Measurements from ENCODE around the gene SLIT3.
"Not testable (repeated sequence)": the region's sequence is repeated elsewhere in the genome, so short reads cannot be mapped to it uniquely, and the experiment has no call there.

The SLIT3 gene

GRCh38 chr5:169216866-169217265 lies 84.1 kb downstream of the SLIT3 start:
- DNase-seq, result no peak

- DNase-seq, result no peak
Observed at GRCh38 chr5:169213479-169213878, 87.5 kb downstream of the SLIT3 start.

GRCh38 chr5:169211761-169212160 lies 89.2 kb downstream of the SLIT3 start:
- not testable (repeated sequence) for DNase-seq

GRCh38 chr5:169204788-169205400 lies 96.0 kb downstream of the SLIT3 start:
- DNase-seq, result no peak

GRCh38 chr5:169202969-169203368 lies 98.0 kb downstream of the SLIT3 start:
- no peak for DNase-seq

GRCh38 chr5:169201597-169201996 lies 99.3 kb downstream of the SLIT3 start:
- DNase-seq, result no peak

- DNase-seq, result no peak
Observed at GRCh38 chr5:169200125-169200778, 100.7 kb downstream of the SLIT3 start.

GRCh38 chr5:169197343-169197742 lies 103.6 kb downstream of the SLIT3 start:
- no peak for DNase-seq

- DNase-seq, result no peak
Observed at GRCh38 chr5:169196059-169196458, 104.9 kb downstream of the SLIT3 start.

GRCh38 chr5:169195601-169196000 lies 105.3 kb downstream of the SLIT3 start:
- DNase-seq, result no peak

GRCh38 chr5:169192536-169192935 lies 108.4 kb downstream of the SLIT3 start:
- DNase-seq, result no peak

- DNase-seq, result no peak
Observed at GRCh38 chr5:169190849-169191248, 110.1 kb downstream of the SLIT3 start.

- DNase-seq, result no peak
Observed at GRCh38 chr5:169185626-169186025, 115.3 kb downstream of the SLIT3 start.

GRCh38 chr5:169183576-169183975 lies 117.4 kb downstream of the SLIT3 start:
- no peak for DNase-seq

- no peak for DNase-seq
Observed at GRCh38 chr5:169182797-169183196, 118.1 kb downstream of the SLIT3 start.

- DNase-seq, result no peak
Observed at GRCh38 chr5:169181814-169182213, 119.1 kb downstream of the SLIT3 start.

GRCh38 chr5:169178754-169179153 lies 122.2 kb downstream of the SLIT3 start:
- no peak for DNase-seq

- no peak for DNase-seq
Observed at GRCh38 chr5:169178274-169178673, 122.7 kb downstream of the SLIT3 start.

GRCh38 chr5:169176709-169177694 lies 123.9 kb downstream of the SLIT3 start:
- no peak for DNase-seq

GRCh38 chr5:169175733-169176132 lies 125.2 kb downstream of the SLIT3 start:
- DNase-seq, result no peak

GRCh38 chr5:169174923-169175322 lies 126.0 kb downstream of the SLIT3 start:
- no peak for DNase-seq

- DNase-seq, result no peak
Observed at GRCh38 chr5:169173372-169173771, 127.6 kb downstream of the SLIT3 start.

- no peak for DNase-seq
Observed at GRCh38 chr5:169171515-169171914, 129.4 kb downstream of the SLIT3 start.

- DNase-seq, result no peak
Observed at GRCh38 chr5:169169783-169170182, 131.2 kb downstream of the SLIT3 start.
